KMS-11 (cell line): ENCODE data around the gene SCGB1C1.

Source experiments
- H2AFZ ChIP-seq: fragments of 200-600 bp; sonication (generic); 2 replicates; pipeline ENCODE4 v1.6.1; 2016; ENCODE audit warnings: antibody characterized with exemption, mixed run types, low read depth
- H3K27ac ChIP-seq: fragments of 200-600 bp; sonication (generic); 2 replicates; pipeline ENCODE4 v1.6.1; 2016; ENCODE audit warnings: mild to moderate bottlenecking, mixed run types
- H3K27me3 ChIP-seq: fragments of 200-600 bp; sonication (generic); 2 replicates; pipeline ENCODE4 v1.6.1; 2017; ENCODE audit warnings: mild to moderate bottlenecking, low read depth, mixed run types, moderate library complexity; ENCODE audit not compliant: insufficient read depth
- H3K36me3 ChIP-seq: fragments of 200-600 bp; sonication (generic); 2 replicates; pipeline ENCODE4 v1.6.1; 2017; ENCODE audit warnings: mild to moderate bottlenecking, mixed run types; ENCODE audit not compliant: insufficient read depth
- H3K4me1 ChIP-seq: fragments of 200-600 bp; sonication (generic); 2 replicates; pipeline ENCODE4 v1.6.1; 2016; ENCODE audit warnings: mild to moderate bottlenecking, low read depth, mixed run types; ENCODE audit not compliant: poor library complexity, severe bottlenecking
- H3K4me2 ChIP-seq: fragments of 200-600 bp; sonication (generic); 2 replicates; pipeline ENCODE4 v1.7.0; 2016; ENCODE audit warnings: mild to moderate bottlenecking, mixed run types
- H3K4me3 ChIP-seq: fragments of 200-600 bp; sonication (generic); IDR thresholded peaks from 2 replicates; pipeline ENCODE4 v1.6.1; 2017; ENCODE audit warnings: low read depth, low read length, mixed read lengths; ENCODE audit not compliant: insufficient read depth
- H3K79me2 ChIP-seq: fragments of 200-600 bp; sonication (generic); 2 replicates; pipeline ENCODE4 v1.6.1; 2016; ENCODE audit warnings: low read depth, mixed run types; ENCODE audit not compliant: insufficient read depth
- H3K9ac ChIP-seq: fragments of 200-600 bp; sonication (generic); 2 replicates; pipeline ENCODE4 v1.6.1; 2016; ENCODE audit warnings: mild to moderate bottlenecking, mixed run types
- H4K20me1 ChIP-seq: fragments of 200-600 bp; sonication (generic); 2 replicates; pipeline ENCODE4 v1.6.1; 2016; ENCODE audit warnings: mild to moderate bottlenecking, mixed run types; ENCODE audit not compliant: insufficient read depth
- TF ChIP-seq, protein P1 (sequence below): fragments of 200-600 bp; sonication (generic); conservative IDR thresholded peaks from 2 replicates; pipeline ENCODE4 v1.6.1; 2017; ENCODE audit warnings: low read depth, mild to moderate bottlenecking, antibody characterized with exemption, low read length, moderate library complexity, mixed read lengths

Gene SCGB1C1

DNA sequence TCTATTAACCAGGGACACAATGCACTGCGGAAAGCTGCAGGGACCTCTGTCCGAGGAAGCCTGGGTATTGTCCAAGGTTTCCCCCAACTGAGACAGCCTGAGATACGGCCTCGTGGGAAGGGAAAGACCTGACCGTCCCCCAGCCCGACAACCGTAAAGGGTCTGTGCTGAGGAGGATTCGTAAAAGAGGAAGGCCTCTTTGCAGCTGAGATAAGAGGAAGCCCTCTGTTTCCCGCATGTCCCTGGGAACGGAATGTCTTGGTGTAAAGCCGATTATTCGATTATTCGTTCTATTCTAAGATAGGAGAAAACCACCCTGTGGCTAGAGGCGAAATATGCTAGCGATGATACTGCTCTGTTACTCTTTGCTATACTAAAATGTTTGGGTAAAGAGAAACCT, 9.1 kb downstream of the SCGB1C1 start:
- Histone ChIP-seq H3K4me2 (no peak overlapping the region), H3K27ac (no peak overlapping the region)

DNA sequence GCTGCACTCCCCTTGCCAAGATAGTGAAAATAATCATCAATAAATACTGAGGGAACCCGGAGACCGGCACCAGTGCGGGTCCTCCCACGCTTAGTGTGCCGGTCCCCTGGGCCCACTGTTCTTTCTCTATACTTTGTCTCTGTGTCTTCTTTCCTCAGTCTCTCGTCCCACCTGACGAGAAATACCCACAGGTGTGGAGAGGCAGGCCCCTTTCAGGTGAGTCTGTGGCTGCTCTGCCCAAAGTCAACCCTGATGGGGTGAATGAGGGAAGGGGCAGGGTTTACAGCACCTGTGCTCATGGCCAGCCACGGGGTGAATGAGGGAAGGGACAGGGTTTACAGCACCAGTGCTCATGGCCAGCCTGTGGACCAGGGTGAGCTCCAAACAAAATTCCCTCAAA, 9.6 kb downstream of the SCGB1C1 start:
- TF ChIP-seq, protein P1, sequence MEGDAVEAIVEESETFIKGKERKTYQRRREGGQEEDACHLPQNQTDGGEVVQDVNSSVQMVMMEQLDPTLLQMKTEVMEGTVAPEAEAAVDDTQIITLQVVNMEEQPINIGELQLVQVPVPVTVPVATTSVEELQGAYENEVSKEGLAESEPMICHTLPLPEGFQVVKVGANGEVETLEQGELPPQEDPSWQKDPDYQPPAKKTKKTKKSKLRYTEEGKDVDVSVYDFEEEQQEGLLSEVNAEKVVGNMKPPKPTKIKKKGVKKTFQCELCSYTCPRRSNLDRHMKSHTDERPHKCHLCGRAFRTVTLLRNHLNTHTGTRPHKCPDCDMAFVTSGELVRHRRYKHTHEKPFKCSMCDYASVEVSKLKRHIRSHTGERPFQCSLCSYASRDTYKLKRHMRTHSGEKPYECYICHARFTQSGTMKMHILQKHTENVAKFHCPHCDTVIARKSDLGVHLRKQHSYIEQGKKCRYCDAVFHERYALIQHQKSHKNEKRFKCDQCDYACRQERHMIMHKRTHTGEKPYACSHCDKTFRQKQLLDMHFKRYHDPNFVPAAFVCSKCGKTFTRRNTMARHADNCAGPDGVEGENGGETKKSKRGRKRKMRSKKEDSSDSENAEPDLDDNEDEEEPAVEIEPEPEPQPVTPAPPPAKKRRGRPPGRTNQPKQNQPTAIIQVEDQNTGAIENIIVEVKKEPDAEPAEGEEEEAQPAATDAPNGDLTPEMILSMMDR, result no peak
- H3K27ac ChIP-seq, result no peak overlapping the region
- H3K4me1 ChIP-seq, result peaks cover 7% of the 10 kb centered on the region

More for the DNA sequence above, 9.1 kb downstream of the SCGB1C1 start:
- Histone ChIP-seq H3K4me1 (peaks cover 7% of the 10 kb centered on the region), H3K36me3 (no peaks in the 10 kb centered on the region; the same call in 1 of the 2 replicates), H3K9ac (no peak overlapping the region), H3K4me3 (no peak overlapping the region), H3K79me2 (peaks cover 18% of the 10 kb centered on the region; the same call in 1 of the 2 replicates), H3K27me3 (no peaks in the 10 kb centered on the region), H4K20me1 (no peaks in the 10 kb centered on the region), H2AFZ (no peak overlapping the region)
- TF ChIP-seq, protein P1, result no peak

DNA sequence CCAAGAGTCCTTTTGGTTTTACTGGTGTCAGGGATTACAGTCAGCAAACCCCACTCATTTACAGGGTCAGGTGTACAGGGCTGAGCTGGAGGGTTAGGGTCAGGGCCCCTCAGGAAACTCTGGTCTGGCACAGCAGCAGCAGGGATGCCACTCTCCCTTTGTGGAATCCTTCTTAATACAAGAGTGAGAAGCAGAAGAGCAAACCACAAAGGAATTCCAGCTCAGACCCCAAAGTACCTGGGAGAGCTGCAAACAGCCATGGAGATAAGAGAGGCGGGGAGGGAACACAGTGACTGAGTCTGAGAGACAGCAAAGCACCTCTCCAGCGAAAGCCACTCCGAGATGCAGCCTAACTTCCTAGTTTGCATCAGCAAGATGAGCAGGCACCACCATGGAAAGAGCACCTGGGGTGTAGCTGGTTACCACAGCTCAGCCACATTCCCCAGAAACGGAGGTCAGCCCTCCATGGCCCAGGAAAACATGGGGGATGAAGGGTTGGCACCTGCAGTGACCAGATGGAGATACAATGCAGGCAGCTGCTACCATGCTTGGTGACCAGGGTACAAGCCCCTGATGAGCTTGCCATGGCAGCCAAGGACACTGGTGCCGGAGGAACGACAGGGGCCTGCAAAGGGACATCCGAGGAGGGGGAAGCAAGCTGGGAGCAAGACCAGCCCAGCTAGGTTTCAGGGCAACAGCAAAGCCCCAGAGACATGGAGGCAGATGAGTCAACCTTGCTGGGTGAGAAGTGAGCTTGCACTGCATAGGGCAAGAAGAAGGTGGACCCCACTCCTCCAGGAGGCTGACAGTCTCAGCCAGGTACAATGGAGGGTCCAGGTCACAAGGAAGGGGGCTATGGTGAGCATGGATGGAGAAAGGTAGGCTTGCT, 10.4 kb downstream of the SCGB1C1 start:
- TF ChIP-seq, protein P1, result no peak
- Histone ChIP-seq H3K79me2 (peaks cover 23% of the 10 kb centered on the region; the same call in 1 of the 2 replicates), H3K27ac (no peak overlapping the region), H3K4me2 (no peak overlapping the region), H3K4me1 (peaks cover 7% of the 10 kb centered on the region), H4K20me1 (no peaks in the 10 kb centered on the region), H3K27me3 (no peaks in the 10 kb centered on the region), H3K9ac (no peak overlapping the region), H2AFZ (no peak overlapping the region), H3K36me3 (no peaks in the 10 kb centered on the region; the same call in 1 of the 2 replicates), H3K4me3 (no peak overlapping the region)

More for the DNA sequence above, 9.6 kb downstream of the SCGB1C1 start:
- H3K4me3 ChIP-seq, result no peak overlapping the region
- H3K9ac ChIP-seq, result no peak overlapping the region
- H3K4me2 ChIP-seq, result no peak overlapping the region
- no peak overlapping the region for H2AFZ ChIP-seq
- no peaks in the 10 kb centered on the region for H3K27me3 ChIP-seq
- peaks cover 19% of the 10 kb centered on the region; the same call in 1 of the 2 replicates for H3K79me2 ChIP-seq
- no peaks in the 10 kb centered on the region; the same call in 1 of the 2 replicates for H3K36me3 ChIP-seq
- H4K20me1 ChIP-seq, result no peaks in the 10 kb centered on the region

DNA sequence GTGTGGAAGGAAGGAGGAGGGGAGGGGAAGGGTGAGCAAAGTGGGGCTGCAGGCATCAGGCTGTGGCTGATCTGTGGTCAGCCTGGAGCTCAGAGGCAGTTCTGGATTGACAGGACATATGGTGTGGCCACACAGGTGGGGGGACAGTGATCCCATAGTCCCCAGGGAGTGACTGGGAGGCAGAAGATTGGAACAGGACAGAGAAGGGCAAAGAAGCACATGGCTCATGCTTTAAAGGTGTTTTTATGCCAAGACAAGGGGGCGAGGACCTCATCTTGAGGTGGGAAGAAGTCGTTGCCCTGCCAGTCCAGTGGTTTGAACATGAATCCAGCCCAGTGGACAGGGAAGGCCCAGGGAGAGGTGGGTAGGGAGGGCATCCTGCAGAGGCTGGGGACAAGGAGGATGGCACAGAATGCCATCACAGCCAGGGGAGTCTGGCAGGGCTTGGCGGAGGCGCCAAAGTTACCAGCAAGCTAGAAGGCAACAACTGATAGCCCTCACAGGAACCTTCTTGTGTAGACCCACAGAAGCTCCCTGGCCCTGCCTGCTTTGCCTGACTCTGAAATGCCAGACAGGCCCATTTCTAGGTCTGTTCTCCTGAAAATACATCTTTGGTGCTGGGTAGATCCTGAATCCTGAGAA, 11.2 kb downstream of the SCGB1C1 start:
- Histone ChIP-seq H3K79me2 (peaks cover 26% of the 10 kb centered on the region), H3K4me3 (no peak overlapping the region), H3K4me2 (no peak overlapping the region), H3K36me3 (no peaks in the 10 kb centered on the region; the same call in 1 of the 2 replicates), H3K27ac (no peak overlapping the region), H3K4me1 (peaks cover 7% of the 10 kb centered on the region), H3K9ac (no peak overlapping the region), H4K20me1 (no peaks in the 10 kb centered on the region), H3K27me3 (no peaks in the 10 kb centered on the region), H2AFZ (no peak overlapping the region)
- TF ChIP-seq, protein P1, result no peak
